Trophoblast cell (in vitro differentiated cells and primary cell): ENCODE data around the gene LIN28A.
"Not testable (repeated sequence)": the region's sequence is repeated elsewhere in the genome, so short reads cannot be mapped to it uniquely, and the experiment has no call there.

Source experiments
- DNase-seq, 2 donors: peaks; one replicate each; pipeline ENCODE4 v3.0.0-alpha.2; 2016
- H2AFZ ChIP-seq: 2 replicates; pipeline ENCODE4 v1.6.1; 2013; ENCODE audit warnings: low read length, moderate library complexity, mild to moderate bottlenecking; ENCODE audit not compliant: insufficient read depth, poor library complexity
- H2AK5ac ChIP-seq: 2 replicates; pipeline ENCODE4 v1.6.1; 2013; ENCODE audit warnings: mild to moderate bottlenecking, low read length
- H2BK120ac ChIP-seq: 2 replicates; pipeline ENCODE4 v1.6.1; 2013; ENCODE audit warnings: low read length, mild to moderate bottlenecking, moderate library complexity; ENCODE audit not compliant: insufficient read depth, poor library complexity
- H2BK12ac ChIP-seq: 2 replicates; pipeline ENCODE4 v1.6.1; 2013; ENCODE audit warnings: mild to moderate bottlenecking, low read length, moderate library complexity
- H2BK5ac ChIP-seq: 2 replicates; pipeline ENCODE4 v1.6.1; 2013; ENCODE audit warnings: low read length, low read depth, moderate library complexity, mild to moderate bottlenecking; ENCODE audit not compliant: poor library complexity
- H3K14ac ChIP-seq: 2 replicates; pipeline ENCODE4 v1.6.1; 2013; ENCODE audit warnings: mild to moderate bottlenecking, low read length
- H3K18ac ChIP-seq: 2 replicates; pipeline ENCODE4 v1.6.1; 2013; ENCODE audit warnings: mild to moderate bottlenecking, low read length
- H3K23ac ChIP-seq: 2 replicates; pipeline ENCODE4 v1.6.1; 2013; ENCODE audit warnings: low read length
- H3K27ac ChIP-seq: 2 replicates; pipeline ENCODE4 v1.5.1; 2013; ENCODE audit warnings: low read depth, mild to moderate bottlenecking, inconsistent platforms, low read length, moderate library complexity
- H3K27me3 ChIP-seq: 2 replicates; pipeline ENCODE4 v1.6.1; 2013; ENCODE audit warnings: inconsistent platforms, mild to moderate bottlenecking, low read length, moderate library complexity; ENCODE audit not compliant: insufficient read depth
- H3K36me3 ChIP-seq, 2 experiments: 1 replicate in 1 of 2; 2 replicates in 1 of 2; pipeline ENCODE4 v1.6.1; 2013; ENCODE audit warnings: low read length in 2 of 2, mild to moderate bottlenecking in 2 of 2, moderate library complexity in 1 of 2; ENCODE audit not compliant: insufficient read depth in 2 of 2, control insufficient read depth in 1 of 2
- H3K4ac ChIP-seq: 2 replicates; pipeline ENCODE4 v1.6.1; 2013; ENCODE audit warnings: low read depth, mild to moderate bottlenecking, low read length, moderate library complexity
- H3K4me1 ChIP-seq, 2 experiments: 1 replicate in 1 of 2; 2 replicates in 1 of 2; pipeline ENCODE4 v1.6.1; 2013; ENCODE audit warnings: low read length in 2 of 2, mild to moderate bottlenecking in 2 of 2, moderate library complexity in 1 of 2; ENCODE audit not compliant: insufficient read depth in 2 of 2, control insufficient read depth in 1 of 2
- H3K4me2 ChIP-seq: 2 replicates; pipeline ENCODE4 v1.6.1; 2013; ENCODE audit warnings: inconsistent platforms, mild to moderate bottlenecking, low read length, moderate library complexity
- H3K4me3 ChIP-seq: 2 replicates; pipeline ENCODE4 v1.5.1; 2013; ENCODE audit warnings: mild to moderate bottlenecking, low read depth, low read length, inconsistent platforms
- H3K79me1 ChIP-seq: one replicate; pipeline ENCODE4 v1.6.1; 2013; ENCODE audit warnings: low read length
- H3K79me2 ChIP-seq: 2 replicates; pipeline ENCODE4 v1.6.1; 2013; ENCODE audit warnings: low read length, mild to moderate bottlenecking; ENCODE audit not compliant: control insufficient read depth, insufficient read depth, poor library complexity
- H3K9ac ChIP-seq: 2 replicates; pipeline ENCODE4 v1.6.1; 2013; ENCODE audit warnings: mild to moderate bottlenecking, low read length
- H3K9me3 ChIP-seq: 2 replicates; pipeline ENCODE4 v1.6.1; 2013; ENCODE audit warnings: low read depth, mild to moderate bottlenecking, control low read depth, inconsistent platforms, low read length; ENCODE audit not compliant: insufficient read depth
- H4K12ac ChIP-seq: 2 replicates; pipeline ENCODE4 v1.6.1; 2013; ENCODE audit warnings: low read depth, mild to moderate bottlenecking, low read length, moderate library complexity
- H4K8ac ChIP-seq: 2 replicates; pipeline ENCODE4 v1.6.1; 2013; ENCODE audit warnings: low read depth, mild to moderate bottlenecking, low read length, moderate library complexity
- H4K91ac ChIP-seq: one replicate; pipeline ENCODE4 v1.6.1; 2013; ENCODE audit warnings: low read depth, mild to moderate bottlenecking, low read length, moderate library complexity
- WGBS: extraction: QIAGEN DNeasy Blood & Tissue Kit; methylation state at CpG from one replicate; pipeline ENCODE4 v1.1.7; 2013; ENCODE audit warnings: missing lambda C conversion rate; ENCODE audit not compliant: insufficient read length, insufficient coverage; ENCODE audit errors: extremely low coverage; 5-methylcytosine and 5-hydroxymethylcytosine counted together

Gene LIN28A

DNA sequence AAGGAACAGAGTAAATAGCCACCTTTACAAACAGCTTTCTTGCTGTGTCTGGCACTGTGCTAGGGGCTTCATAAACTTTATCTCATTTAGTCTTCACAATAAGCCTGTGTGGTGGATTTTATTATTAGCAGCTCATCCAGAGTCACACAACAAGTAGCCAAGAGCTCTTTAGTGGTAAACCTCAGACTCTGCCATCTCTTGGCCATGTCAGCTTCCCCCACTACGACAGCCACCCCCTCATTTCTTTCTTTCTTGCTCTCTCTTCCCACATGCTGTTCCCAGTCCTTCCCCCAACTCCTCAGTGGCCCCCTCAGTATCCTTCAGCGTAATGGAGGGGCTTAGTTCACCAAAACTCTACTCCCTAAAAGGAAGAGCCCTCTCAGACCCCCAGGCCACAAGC is 36.8 kb upstream of the LIN28A start:
- H3K23ac ChIP-seq, result no peak overlapping the region
- H2BK120ac ChIP-seq, result no peak overlapping the region
- no peak overlapping the region for H3K4ac ChIP-seq
- H3K9ac ChIP-seq, result no peak overlapping the region
- peaks cover 2% of the 10 kb centered on the region for H3K9me3 ChIP-seq
- H3K18ac ChIP-seq, result no peak overlapping the region
- H2AFZ ChIP-seq, result no peak overlapping the region
- H3K4me3 ChIP-seq, result no peak overlapping the region
- no peak overlapping the region for H4K91ac ChIP-seq
- no peak overlapping the region for H2BK5ac ChIP-seq
- no CpG with 5 or more reads among the region's 2 CpGs for WGBS
- H4K12ac ChIP-seq, result no peak overlapping the region
- H3K27ac ChIP-seq, result no peak overlapping the region
- H3K14ac ChIP-seq, result no peak overlapping the region
- no peak overlapping the region for H2AK5ac ChIP-seq
- no peaks in the 10 kb centered on the region for H3K79me1 ChIP-seq
- no peaks in the 10 kb centered on the region for H3K79me2 ChIP-seq
- H3K4me1 ChIP-seq, result peaks cover 6% of the 10 kb centered on the region in 2 experiments
- H3K4me2 ChIP-seq, result no peak overlapping the region
- H4K8ac ChIP-seq, result no peak overlapping the region
- no peaks in the 10 kb centered on the region for H3K36me3 ChIP-seq
- no peak overlapping the region for H2BK12ac ChIP-seq
- no peak for DNase-seq
- no peaks in the 10 kb centered on the region for H3K27me3 ChIP-seq

- H3K23ac ChIP-seq, H3K79me2 ChIP-seq, H3K4me2 ChIP-seq, H3K27ac ChIP-seq, H3K9me3 ChIP-seq, H3K18ac ChIP-seq, H2BK5ac ChIP-seq, H3K79me1 ChIP-seq, H3K14ac ChIP-seq, H3K27me3 ChIP-seq, H3K4me3 ChIP-seq, H3K4me1 ChIP-seq, H3K9ac ChIP-seq, H2AFZ ChIP-seq, H2BK12ac ChIP-seq, H3K4ac ChIP-seq, H3K36me3 ChIP-seq, H4K12ac ChIP-seq, H2AK5ac ChIP-seq, H4K91ac ChIP-seq, H4K8ac ChIP-seq, DNase-seq, H2BK120ac ChIP-seq: not testable (repeated sequence)
- no CpG with 5 or more reads among the region's 2 CpGs for WGBS
Measured at GRCh38 chr1:26374361-26374760, 36.3 kb upstream of the LIN28A start.

DNA sequence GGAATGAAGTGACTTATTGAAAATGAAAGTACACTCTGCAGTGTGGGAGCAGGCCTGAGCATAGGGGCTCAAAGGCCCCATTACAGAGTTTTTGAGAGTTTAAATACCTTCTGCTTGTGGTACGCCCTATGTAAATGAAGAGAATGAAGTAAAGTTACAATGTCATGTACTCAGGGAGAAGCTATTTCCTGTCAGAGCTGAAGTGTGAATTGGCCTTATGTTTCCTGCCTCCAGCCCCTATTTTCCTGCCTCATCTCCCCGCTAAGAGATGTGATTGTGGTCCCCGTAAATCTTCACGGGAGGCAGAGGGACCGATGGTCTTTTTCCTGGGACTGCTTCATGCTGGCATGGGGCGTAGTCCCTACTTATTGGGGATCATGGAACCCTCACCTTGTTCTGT is 35.5 kb upstream of the LIN28A start:
- Histone ChIP-seq H4K91ac (no peak overlapping the region), H4K8ac (no peak overlapping the region), H2BK120ac (no peak overlapping the region), H3K4ac (no peak overlapping the region), H2BK12ac (no peak overlapping the region), H3K14ac (no peak overlapping the region), H3K23ac (no peak overlapping the region), H3K18ac (no peak overlapping the region), H3K79me2 (no peaks in the 10 kb centered on the region), H4K12ac (no peak overlapping the region), H3K4me1 (peaks cover 6% of the 10 kb centered on the region in 2 experiments), H3K27ac (no peak overlapping the region), H3K36me3 (no peaks in the 10 kb centered on the region), H3K9ac (no peak overlapping the region), H2BK5ac (no peak overlapping the region), H3K4me3 (no peak overlapping the region), H2AFZ (no peak overlapping the region), H2AK5ac (no peak overlapping the region), H3K27me3 (no peaks in the 10 kb centered on the region), H3K79me1 (no peaks in the 10 kb centered on the region), H3K9me3 (peaks cover 2% of the 10 kb centered on the region), H3K4me2 (no peak overlapping the region)
- DNase-seq, result no peak
- WGBS, result no CpG with 5 or more reads among the region's 6 CpGs

DNA sequence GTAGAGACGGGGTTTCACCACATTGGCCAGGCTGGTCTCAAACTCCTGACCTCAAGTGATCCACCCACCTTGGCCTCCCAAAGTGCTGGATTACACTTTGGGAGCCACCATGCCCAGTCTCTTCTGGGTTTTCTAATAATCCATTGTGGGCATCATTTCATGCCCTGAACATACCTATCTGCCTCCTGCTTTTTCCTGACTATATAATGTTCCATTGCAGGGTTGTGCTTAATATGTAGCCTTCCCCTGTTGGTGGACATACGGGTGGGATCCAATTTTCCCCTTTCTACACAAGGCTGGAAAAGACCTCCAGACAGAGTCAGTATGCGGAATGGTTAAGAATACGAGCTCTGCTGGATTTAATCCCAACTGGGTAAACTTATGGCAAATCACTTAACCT is 34.6 kb upstream of the LIN28A start:
- Histone ChIP-seq H4K91ac (no peak overlapping the region), H3K27me3 (no peaks in the 10 kb centered on the region), H3K79me1 (no peaks in the 10 kb centered on the region), H3K18ac (no peak overlapping the region), H3K9ac (no peak overlapping the region), H3K79me2 (no peaks in the 10 kb centered on the region), H3K4me3 (no peak overlapping the region), H2BK5ac (no peak overlapping the region), H3K27ac (no peak overlapping the region), H2BK120ac (no peak overlapping the region), H2BK12ac (no peak overlapping the region), H3K36me3 (no peaks in the 10 kb centered on the region), H3K23ac (no peak overlapping the region), H3K4ac (no peak overlapping the region), H4K8ac (no peak overlapping the region), H3K4me2 (no peak overlapping the region), H3K14ac (no peak overlapping the region), H4K12ac (no peak overlapping the region), H3K4me1 (peaks cover 6% of the 10 kb centered on the region in 2 experiments), H2AK5ac (no peak overlapping the region), H2AFZ (no peak overlapping the region), H3K9me3 (no peaks in the 10 kb centered on the region)
- WGBS, result no CpG with 5 or more reads among the region's 4 CpGs
- DNase-seq, result no peak
